GM21360 (cell line): ENCODE measurements around the gene SUSD2.

Experiments used
- ATAC-seq: cut with Tn5 transposase; IDR thresholded peaks from one replicate; pipeline ENCODE4 v1.9.1; 2021; ENCODE audit warnings: mild to moderate bottlenecking, moderate library complexity; ENCODE audit not compliant: unreplicated experiment

The SUSD2 gene

DNA sequence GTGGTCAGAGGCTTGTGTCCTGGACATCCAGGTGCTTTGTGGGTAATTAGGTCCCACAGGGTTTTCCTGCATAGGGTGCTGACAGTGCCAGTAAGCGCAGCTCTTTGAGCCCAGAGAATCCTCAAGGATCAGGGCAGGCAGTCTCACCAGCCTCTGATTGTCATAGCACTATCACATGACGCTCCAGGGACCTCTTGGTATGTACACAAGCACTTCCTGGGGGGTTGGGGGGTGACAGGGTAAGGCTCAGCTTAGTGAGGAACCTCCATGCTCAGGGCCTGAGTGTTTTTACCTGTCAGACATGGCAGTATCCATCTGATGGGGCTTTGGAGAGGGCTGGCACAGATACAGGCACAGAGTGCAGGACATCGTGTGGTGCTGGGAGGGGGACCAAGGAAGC is 27.9 kb upstream of the SUSD2 start:
- no peak for ATAC-seq

DNA sequence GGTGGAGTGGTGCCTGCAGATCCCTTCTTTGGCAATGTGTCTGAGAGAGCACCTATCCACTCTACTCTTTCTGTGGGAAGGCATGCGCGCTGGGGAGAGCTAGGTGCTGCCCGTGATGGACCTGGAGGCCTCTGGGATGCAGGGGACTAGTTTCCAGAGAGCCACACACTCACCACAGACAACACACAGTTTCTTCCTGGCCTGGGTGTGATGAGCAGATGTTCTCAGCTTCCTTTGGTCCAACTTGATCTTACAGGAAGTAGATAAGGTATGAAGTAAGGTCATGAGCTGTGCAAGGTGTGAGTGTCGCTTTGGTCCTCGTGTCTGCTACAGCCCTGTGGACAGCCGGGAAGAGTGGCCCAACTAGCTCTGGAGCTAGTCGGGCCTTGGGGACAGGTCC is 27.3 kb upstream of the SUSD2 start:
- no peak for ATAC-seq

- no peak for ATAC-seq
These were observed 26.5 kb upstream of the SUSD2 start for GRCh38 chr22:24154826-24155225.

- no peak for ATAC-seq
These were observed 25.6 kb upstream of the SUSD2 start for GRCh38 chr22:24155627-24156140.

DNA sequence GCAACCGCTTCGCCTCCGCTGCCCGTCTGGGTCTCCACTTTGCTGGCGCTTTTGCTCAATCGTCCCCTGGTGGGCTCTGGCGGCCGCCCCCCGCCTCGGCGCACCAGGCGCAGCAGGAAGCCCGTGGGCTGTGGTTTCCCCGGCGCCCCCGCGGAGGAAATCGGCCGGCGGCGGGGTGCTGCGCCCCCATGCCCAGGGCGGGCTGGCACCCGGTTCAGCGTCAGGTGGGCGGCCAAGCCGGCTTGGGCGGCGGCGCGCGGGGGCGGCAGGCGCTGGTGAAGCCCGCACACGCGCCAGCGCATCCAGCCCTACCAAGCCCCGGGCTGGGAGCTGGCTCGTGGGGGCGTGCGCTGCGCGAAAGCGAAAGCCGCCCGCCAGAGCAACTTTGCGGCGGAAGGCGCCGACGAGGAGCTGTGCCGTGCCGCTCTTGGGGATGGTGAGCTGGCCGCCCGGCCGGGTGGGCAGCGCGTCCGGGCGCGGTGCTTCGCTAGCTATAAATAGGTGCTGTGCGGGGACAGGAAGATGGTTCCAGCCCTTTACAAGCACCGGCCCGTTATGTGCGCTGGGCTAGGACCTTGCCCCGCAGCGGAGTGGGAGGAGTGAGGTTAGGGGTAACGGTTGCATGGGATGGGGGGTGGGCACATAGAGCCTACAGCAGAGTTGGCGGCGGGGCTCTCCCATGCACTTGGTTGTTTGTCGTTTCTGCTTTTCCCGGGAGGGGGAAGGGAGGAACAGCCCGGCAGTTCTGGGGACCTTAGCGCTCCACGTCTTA is 25.0 kb upstream of the SUSD2 start:
- ATAC-seq, result no peak

DNA sequence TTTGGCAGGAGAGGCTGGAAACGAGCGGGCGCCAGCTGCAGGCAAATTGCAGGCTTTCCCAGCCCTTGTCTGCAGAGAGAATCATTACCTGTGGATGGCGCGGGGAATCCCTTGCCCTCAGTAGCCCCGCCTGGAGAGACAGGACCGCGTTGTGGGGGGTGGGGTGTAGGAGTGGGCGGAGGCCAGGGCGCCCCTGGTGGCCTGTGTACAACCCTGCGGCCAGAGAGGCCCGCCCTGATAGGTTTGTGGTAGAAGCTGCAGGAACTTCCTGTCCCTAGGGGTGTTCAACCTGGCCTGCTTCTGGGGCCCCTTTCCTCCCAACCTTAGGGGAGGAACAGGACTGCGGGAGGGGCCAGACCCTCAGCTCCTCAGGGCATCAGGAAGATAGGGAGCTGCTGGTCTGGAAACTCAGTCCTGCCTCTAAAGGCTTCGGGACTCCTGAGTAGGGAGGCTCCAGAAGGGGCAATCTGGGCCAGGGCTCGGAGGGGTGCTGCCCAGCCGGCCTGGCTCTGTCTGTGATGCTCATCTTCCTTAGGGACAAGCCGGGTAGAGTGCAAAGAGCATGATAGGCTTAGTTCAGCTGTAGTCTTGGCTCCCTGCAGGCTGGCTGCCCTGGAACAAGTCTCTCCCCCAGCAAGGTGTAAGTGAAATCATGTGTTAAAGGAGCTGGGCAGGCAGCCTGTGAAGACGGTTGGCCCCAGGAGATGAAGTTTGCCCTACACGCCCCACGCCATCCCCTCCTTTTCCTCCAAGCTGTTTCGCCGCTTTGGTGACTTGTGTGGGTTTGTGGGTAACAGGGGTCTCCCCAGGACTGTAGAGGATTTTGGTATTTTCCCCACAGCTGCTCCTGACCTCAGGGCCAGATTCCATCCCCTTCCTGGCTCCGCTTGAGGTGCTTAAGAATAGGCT is 24.1 kb upstream of the SUSD2 start:
- ATAC-seq, result peak; percentile 55

DNA sequence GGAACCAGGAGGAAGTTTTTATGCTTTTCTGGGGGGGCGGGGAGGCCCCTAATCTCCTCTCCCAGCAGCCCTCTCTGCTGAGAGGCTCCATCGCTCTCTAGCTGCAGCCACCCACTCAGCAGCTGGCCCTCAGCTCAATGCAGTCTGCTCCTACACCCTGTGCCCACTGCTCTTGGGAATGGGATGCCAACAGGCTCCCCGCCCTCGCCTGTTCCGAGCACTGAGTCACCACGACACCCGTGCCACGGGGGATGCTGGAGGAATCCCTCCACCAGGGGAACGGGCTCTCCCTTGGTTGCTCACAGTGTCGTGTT is 23.5 kb upstream of the SUSD2 start:
- no peak for ATAC-seq

- ATAC-seq, result no peak
These were observed 21.6 kb upstream of the SUSD2 start for GRCh38 chr22:24159650-24160049.

GRCh38 chr22:24160546-24160945 is 20.7 kb upstream of the SUSD2 start:
- no peak for ATAC-seq

GRCh38 chr22:24161485-24161884 is 19.8 kb upstream of the SUSD2 start:
- no peak for ATAC-seq

DNA sequence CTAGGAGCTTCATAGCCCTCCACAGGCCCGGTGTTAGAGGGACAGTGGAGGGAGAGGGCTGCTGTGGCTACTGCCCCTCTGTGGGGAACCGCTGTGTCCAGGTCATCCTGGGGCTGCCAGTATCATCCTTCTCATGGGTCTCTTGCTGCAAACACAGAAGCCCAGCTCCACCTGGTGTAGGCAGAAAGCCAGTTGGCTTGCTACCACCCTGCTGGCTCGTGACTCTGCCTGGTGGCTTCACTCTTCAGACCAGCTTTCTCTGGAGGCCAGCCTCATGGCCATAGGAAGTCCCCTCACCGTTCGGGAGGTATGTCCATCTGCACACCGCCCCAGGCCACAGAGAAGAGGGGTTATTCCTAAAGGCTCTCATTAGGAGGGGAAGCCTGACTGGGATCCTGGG is 19.4 kb upstream of the SUSD2 start:
- ATAC-seq, result no peak

DNA sequence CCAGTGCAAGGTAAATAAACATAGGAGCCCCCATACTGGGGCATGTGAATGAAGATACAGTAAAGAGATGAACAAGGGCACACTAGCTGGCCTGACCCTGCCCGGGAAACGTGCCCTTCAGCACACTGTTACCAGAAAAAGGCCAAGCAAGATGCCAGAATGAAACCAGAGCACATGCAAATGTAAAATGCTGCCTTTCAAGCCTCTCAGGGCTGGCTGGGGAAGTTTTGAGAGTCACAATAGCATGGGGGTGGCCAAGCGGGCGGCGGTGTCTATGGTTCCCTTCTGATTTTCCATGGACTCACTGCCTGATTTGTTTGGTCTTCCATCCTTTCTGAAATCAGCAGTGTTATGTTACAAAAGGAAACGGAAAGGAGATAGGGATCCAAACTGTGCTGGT is 18.9 kb upstream of the SUSD2 start:
- ATAC-seq, result no peak

DNA sequence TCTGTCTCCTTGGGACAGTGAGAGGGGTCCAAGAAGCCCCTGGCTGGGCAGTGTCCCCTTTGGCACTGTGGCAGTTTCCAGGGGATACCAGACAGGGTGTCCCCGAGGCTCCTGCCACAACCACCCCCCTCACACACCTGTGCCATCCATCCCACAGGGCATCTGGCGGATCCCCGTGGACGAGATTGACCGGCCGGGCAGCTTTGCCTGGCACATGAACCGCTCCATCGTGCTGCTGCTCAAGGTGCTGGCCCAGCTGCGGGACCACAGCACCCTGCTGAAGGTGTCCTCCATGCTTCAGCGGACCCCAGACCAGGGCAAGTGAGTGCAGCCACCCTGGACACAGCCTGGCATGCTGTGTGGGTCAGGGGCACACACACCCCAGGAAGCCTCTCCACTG is 17.0 kb upstream of the SUSD2 start:
- no peak for ATAC-seq

- no peak for ATAC-seq
These were observed 16.3 kb upstream of the SUSD2 start for GRCh38 chr22:24164940-24165339.

DNA sequence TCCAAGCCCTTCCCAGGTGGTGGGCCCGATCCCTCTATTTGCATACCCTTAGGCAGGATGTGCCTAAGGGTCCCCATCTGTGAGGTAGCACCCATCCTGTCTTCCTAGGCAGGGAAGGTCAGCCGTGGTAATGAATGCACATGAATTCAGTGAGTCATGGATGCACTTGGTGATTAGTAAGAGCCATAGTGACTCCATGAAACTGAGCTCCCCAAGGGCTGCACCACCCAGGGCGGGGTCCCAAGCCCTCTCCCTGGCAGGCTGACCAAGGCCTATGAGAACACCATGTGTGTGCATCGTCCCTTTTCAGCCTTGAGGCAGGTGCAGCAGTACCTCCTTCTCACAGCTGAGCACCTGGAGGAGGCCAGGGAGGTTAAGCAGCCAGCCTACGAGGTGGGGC is 15.6 kb upstream of the SUSD2 start:
- ATAC-seq, result no peak

DNA sequence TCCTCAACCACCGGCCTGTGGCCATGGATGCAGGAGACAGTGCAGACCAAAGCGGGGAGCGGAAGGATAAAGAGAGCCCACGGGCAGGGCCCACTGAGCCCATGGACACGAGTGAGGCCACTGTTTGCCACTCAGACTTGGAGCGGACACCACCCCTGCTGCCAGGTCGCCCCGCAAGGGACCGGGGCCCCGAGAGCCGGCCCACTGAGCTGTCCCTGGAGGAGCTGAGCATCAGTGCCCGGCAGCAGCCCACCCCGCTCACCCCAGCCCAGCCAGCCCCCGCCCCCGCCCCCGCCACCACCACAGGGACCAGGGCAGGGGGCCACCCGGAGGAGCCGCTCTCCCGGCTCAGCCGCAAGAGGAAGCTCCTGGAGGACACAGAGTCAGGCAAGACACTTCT is 14.5 kb upstream of the SUSD2 start:
- no peak for ATAC-seq

GRCh38 chr22:24169439-24170058 is 11.7 kb upstream of the SUSD2 start:
- ATAC-seq, result no peak

- no peak for ATAC-seq
These were observed 11.1 kb upstream of the SUSD2 start for GRCh38 chr22:24170188-24170587.

DNA sequence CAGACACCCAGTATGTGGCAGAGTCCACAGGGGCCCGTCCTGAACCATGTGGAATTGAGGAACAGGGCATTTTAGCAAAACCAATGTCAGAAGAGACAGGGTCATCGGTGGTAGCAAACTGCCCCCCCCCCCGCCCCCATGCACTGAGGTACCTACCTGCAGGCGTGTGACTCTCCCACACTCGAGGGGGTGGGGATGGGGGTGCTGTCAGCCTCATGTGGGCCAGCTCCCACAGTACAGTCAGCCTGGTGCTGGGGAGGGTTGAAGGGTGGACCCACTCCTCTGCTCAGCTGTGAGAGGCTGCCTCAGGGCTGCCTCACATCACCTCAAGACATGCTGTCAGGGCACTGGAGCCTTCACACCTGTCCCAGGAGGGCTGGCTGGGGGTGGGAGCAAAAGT is 10.7 kb upstream of the SUSD2 start:
- no peak for ATAC-seq

GRCh38 chr22:24171822-24172221 is 9.5 kb upstream of the SUSD2 start:
- no peak for ATAC-seq

DNA sequence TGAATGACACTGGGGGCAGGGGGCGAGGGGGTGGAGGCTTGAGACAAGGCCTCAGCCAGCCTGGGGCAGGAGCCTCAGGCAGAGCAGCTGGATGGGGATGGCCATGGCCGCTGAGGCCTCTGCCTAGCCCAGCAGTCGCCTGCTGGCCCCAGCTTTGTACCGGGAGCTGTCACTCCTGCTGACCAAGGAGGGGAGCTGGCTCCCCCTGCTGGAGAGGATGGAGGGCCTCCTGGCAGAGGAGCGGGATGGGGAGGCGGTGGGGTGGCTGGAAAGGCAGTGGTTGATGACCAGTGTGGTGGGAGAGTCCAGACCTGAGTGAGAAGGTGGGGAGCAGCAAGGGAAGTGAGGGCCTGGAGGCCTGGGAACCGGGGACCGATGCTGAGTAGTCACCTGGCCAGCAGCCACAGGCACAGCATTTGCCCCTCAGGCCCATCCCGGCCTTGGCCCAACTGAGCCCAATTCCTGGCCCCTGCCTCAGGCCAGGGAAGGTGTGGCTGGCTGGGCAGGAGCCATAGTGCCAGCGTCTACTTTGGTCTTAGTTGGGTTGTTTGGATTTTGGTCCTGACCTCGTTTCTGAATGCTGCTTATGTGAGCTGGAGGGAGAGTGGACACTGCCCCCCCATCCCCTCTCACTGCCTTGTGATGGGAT is 6.0 kb upstream of the SUSD2 start:
- ATAC-seq, result no peak
